Placental pericyte (primary cell): ENCODE results near the gene UGT2B15. TPM values are rescaled to one million over a fixed set of nuclear protein-coding genes. Genes with fewer than 3 reads are reported as not detected.

Experiments used
- total RNA-seq: library from RNA; depleted of rRNA; stranded (reverse); fragments of >200 nt; gene quantifications from 2 replicates; pipeline ENCODE4 v1.2.3, GENCODE V29; 2012

The UGT2B15 gene
- total RNA-seq = not detected in 2 replicates

DNA sequence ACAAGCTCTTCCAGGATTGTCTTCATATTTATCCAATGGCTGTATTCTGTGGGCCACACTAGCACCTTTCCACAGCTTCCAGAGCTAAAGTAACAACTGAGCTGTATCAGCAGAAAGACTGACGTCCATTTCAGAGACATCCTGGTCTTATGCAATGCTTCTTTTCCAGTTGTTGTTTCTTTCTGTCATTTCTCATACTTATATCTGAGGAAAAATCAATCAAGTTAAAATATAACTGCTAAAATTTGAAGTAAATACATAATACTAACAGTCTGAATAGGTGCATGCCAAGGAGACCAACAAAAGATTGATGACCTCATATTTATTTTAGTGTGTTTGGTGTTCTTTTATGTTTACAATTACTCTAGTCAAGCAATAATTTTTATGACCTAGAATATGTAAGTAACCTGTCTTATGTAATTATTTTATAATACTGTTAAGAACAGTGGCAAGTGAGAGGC is at the start of gene UGT2B15:
UGT2B15 (minus strand) TSS at position 174 of the 461 bp plus-strand sequence; CDS start at position 140, 34 bp downstream.

Other genes with a start within 250 kb of the UGT2B15 start
- gene TMPRSS11E, start 223.2 kb downstream of the UGT2B15 start, total RNA-seq = not detected in 2 replicates
- not detected in 2 replicates for gene UGT2B17, start 94.3 kb downstream of the UGT2B15 start, total RNA-seq
- not detected in 2 replicates for gene UGT2B10, start 145.3 kb upstream of the UGT2B15 start, total RNA-seq